Glomerular visceral epithelial cell (primary cell): ENCODE measurements around the gene RAD51D.
"Not testable (repeated sequence)": the region's sequence is repeated elsewhere in the genome, so short reads cannot be mapped to it uniquely, and the experiment has no call there.

ENCODE experiments used
- DNase-seq: peaks from one replicate; pipeline ENCODE4 v3.0.0-alpha.2; 2016; ENCODE audit errors: extremely low spot score

RAD51D gene

DNA sequence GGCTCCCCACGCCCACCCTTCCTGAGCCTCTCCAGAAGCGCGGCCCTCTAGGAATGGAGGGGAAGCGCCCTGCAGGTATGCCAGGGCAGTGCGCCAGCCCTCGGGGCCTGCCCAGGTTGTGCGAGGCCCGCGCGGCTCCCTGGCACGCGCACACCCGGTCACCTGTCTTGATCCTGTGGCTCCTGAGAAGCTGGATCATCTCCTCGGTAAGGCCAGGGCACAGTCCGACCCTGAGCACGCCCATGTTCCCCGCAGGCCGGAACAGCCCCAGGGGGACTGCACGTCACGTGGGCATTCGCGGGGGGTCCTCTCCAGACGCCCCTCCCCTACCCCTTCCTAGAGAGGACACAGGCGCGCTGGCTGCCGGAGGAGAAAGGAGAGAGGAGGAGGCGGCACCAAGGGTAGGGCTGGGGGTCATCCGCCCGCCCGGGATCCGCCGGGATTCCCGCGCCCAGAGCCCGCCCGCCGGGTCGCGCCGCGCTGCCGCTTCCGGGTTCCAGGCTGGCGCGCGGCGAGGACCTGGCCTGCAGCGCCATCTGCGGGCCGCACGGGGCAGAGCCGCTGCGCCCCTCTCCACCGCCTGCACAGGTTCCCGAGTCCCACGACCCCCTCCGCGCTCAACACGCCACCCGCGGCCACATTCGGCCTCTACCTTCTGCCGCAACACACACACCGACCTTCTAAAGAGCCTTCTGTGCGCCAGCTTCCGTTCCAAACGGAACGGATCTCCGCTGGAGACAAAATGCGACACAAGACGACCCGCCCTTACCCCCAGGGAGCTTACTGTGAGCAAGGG is at the start of gene RAD51D:
TSS of gene RAD51D (minus strand) at position 491 of the 796 bp plus-strand sequence. CDS start at position 244, 247 bp downstream.
- peak; percentile 84 for DNase-seq

DNA sequence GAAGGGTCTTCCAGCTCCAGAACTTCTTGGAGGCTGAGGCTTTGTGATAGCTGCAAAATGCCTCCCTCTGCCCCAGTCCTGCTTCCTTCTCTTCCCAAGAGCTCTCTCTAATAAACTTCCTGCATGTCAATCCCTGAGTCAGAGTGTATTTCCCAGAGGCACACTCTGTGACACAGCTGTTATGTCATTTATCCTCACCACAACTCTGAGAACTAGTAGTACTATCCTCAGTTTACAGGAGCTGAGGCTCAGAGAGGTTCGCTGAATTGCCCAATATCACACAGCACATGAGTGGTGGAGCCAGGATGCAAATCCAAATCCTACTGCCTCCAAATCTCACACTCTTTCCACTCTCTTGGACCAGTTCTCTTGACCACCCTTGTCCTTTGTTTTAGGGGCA is 48.0 kb upstream of the RAD51D start:
- DNase-seq: no peak

GRCh38 chr17:35167046-35167445 is 47.4 kb upstream of the RAD51D start:
- DNase-seq: no peak

- no peak for DNase-seq
These were observed 46.9 kb upstream of the RAD51D start for GRCh38 chr17:35166526-35166925.

DNA sequence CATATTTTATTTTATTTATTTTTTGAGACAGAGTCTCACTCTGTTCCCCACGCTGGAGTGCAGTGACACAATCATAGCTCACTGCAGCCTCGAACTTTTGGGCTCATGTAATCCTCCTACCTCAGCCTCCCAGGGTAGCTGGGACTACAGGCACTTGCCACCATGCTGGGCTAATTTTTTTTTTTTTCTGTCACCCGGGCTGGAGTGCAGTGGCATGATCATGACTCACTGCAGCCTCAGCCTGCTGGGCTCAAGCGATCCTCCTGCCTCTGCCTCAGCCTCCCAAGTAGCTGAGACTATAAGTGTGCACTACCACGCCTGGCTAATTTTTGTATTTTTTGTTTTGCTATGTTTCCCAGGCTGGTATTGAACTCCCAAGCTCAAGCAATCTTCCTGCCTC is 45.1 kb upstream of the RAD51D start:
- no peak for DNase-seq

- no peak for DNase-seq
These were observed 44.2 kb upstream of the RAD51D start for GRCh38 chr17:35163886-35164285.

DNA sequence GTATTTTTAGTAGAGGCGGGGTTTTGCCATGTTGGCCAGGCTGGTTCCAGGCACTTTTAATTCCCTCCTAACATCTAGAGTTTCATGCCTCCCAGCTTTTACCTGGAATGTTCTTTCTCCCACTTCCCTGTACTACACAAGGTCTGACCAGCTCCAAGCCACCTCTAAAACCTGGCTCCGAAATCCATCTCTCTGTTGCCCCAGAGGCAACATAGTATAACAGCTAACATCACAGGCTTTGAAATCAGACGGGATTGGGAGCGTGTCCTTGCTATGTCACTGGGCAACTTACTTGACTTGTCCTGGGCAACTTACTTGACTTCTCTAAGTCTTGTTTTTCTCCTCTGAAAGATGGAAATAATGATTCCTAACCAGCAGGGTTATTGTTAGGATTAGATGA is 43.1 kb upstream of the RAD51D start:
- DNase-seq: no peak

- DNase-seq: no peak
These were observed 41.7 kb upstream of the RAD51D start for GRCh38 chr17:35161281-35161761.

GRCh38 chr17:35160354-35161201 is 40.9 kb upstream of the RAD51D start:
- no peak for DNase-seq

- DNase-seq: no peak
These were observed 40.3 kb upstream of the RAD51D start for GRCh38 chr17:35159940-35160339.

DNA sequence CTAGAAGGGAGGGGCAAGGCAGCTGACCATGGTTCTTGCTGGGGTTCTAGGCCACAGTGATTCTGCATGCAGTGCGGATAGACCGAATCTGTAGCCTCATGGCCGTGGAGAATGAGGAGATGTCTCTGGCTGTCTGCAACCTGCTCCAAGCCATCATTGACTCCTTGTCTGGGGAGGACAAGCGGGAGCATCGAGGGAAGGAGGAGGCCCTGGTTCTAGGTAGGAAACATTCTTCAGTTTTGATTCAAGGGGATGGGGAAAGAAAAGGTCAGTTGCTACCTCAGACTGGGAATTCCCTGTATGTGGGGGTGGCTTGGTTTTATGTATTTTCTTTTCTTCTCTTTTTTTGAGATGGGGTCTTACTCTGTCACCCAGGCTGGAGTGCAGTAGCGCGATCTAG is 35.6 kb upstream of the RAD51D start:
- DNase-seq: no peak

- no peak for DNase-seq
These were observed 34.8 kb upstream of the RAD51D start for GRCh38 chr17:35154196-35155165.

DNA sequence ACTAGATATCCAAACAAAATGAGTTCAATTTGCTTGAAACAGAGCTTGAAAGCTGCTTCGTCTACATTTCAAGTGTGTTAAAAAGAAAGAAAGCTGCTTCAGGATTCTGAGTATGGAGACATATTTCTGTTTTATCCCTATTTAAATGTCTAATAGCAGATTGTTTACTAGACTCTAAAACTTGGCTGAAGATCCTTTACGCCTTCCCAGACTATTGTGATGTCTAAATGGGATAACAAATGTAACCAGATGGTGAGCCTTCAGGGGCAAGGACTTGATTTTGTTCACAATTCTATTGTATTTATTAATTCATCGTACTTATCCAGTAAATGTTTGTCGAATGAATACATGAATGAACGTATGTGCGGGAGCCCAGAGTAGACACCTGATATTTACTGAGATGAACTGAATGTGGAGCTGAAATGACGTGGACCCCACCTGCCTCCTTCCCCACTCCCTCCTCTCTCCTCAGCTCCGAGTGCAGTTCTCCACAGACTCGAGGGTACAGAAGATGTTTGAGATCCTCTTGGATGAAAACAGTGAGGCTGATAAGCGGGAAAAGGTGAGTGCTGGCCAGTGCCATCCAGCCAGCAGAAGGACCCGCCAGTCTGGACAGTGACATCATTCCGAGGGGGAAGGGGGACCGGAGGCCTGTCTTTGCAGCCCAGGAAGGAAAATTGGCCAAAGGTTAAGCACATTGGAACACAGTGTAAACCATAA is 32.9 kb upstream of the RAD51D start:
- DNase-seq: no peak

- not testable (repeated sequence) for DNase-seq
These were observed 31.4 kb upstream of the RAD51D start for GRCh38 chr17:35151080-35151479.

DNA sequence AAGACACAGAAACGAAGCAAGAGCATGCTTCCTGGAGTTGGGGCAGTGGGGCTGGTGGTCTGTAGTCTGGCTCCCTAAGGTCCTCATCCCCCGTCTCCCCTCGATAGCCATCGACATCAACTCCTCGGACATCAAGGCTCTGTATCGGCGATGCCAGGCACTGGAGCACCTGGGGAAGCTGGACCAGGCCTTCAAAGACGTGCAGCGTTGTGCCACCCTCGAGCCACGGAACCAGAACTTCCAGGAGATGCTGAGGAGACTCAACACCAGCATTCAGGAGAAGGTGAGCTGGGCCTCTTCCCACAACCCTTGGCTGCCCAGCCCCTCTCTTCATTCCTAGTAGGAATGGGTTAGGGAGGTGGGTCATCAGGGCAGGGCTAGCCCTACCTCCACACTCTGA is 30.3 kb upstream of the RAD51D start:
- no peak for DNase-seq

GRCh38 chr17:35148144-35148543 is 28.5 kb upstream of the RAD51D start:
- no peak for DNase-seq

DNA sequence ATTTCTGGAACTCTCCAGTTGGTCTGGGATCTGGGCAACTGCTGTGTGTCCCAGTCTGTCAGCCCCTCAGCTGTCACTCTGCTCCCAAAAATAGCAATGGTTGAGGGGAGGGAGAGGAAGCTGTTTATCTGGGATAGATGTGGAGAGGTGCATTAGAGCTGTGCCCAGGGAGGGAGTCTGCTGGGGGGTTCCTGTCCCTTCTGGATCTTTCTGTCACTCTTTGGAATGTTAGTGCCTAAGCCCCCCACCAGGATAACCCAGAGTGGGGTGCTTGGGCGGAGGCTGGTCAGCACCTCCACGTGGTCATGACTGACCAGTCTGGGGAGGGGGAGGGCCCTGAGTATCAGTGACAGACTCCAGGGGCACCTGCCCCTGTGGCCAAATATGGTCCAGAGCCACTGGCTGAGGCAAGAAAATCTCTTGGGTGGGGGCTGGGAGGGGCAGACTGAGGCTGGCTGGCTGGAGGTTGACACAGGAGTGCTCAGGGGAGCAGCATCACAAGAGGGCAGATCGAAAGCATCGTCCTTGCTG is 27.8 kb upstream of the RAD51D start, which contains the start of gene UNC45B:
TSS of gene UNC45B (plus strand) at position 443 of the 531 bp plus-strand sequence. CDS start 447 bp downstream, outside the sequence.
- DNase-seq: no peak

DNA sequence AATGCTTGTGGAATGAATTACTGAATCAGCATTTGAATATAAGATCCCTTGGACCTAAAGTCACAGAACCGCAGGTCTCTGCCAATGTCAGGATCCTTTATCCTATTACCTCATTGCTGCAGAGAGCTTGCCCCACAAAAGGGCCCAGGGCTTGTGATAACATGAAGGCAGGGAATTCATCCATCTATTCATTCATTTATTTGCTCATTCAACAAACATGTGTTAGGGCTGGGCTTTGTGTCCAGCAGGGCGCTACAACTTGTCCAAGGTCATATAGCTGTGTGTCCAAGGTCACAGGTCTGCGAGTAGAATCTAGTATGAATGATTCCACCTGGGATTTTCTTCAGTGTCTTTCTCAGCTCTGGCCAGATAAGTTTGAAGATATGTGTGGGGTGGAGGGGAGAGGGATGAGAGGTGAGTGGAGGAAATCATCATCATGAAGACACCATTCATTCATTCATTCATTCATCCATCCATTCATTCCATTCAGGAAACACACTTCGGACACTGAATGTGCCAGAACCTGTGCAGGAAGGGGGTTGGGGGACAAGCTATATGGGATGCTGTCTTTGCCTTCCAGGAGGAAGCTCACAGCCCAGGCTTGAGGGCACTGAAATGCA is 26.7 kb upstream of the RAD51D start:
- DNase-seq: no peak

GRCh38 chr17:35144840-35145239 is 25.2 kb upstream of the RAD51D start:
- no peak for DNase-seq

GRCh38 chr17:35142467-35142796 is 22.8 kb upstream of the RAD51D start:
- DNase-seq: no peak
